ENCODE results near the gene TNRC6A.
"Not testable (repeated sequence)": the region's sequence is repeated elsewhere in the genome, so short reads cannot be mapped to it uniquely, and the experiment has no call there.

The TNRC6A gene

GRCh38 chr16:24741862-24742261, 12.4 kb downstream of the TNRC6A start:
- H3K4me3 ChIP-seq (ENCODE audit: low read length, poor library complexity, severe bottlenecking) = no peak overlapping the region
- peaks cover 95% of the 10 kb centered on the region for H4K20me1 ChIP-seq (ENCODE audit: insufficient read depth, low read length, poor library complexity, severe bottlenecking)
- H3K36me3 ChIP-seq (ENCODE audit: insufficient read depth, low read length) = peaks cover 10% of the 10 kb centered on the region; the same call in 1 of the 2 replicates
- no peaks in the 10 kb centered on the region for H3K27me3 ChIP-seq (ENCODE audit: insufficient read depth, low read length, poor library complexity, severe bottlenecking)
- H3K9ac ChIP-seq (ENCODE audit: low read depth, low read length, poor library complexity, severe bottlenecking) = no peak overlapping the region
- no peaks in the 10 kb centered on the region for H3K9me2 ChIP-seq (replicated peaks; ENCODE audit: low read depth, low read length)
- no peak overlapping the region for H3K4me2 ChIP-seq (ENCODE audit: low read depth, low read length, poor library complexity, severe bottlenecking)
- no peak for TF ChIP-seq CTCF (conservative IDR thresholded peaks at IDR 0.05; ENCODE audit: low read length)
- no peak for TF ChIP-seq EZH2phosphoT487 (IDR thresholded peaks at IDR 0.05; ENCODE audit: borderline replicate concordance)
- H3K79me2 ChIP-seq (ENCODE audit: insufficient read depth, low read length) = peaks cover 100% of the 10 kb centered on the region
- no peaks in the 10 kb centered on the region for H3K9me3 ChIP-seq (ENCODE audit: insufficient read depth, low read depth, low read length)
- peaks cover 20% of the 10 kb centered on the region for H3K4me1 ChIP-seq (ENCODE audit: insufficient read depth, low read length, poor library complexity, severe bottlenecking)
- no peak overlapping the region for H2AFZ ChIP-seq (ENCODE audit: low read length)
- H3F3A ChIP-seq (ENCODE audit: low read depth) = no peaks in the 10 kb centered on the region

GRCh38 chr16:24742610-24743009, 13.2 kb downstream of the TNRC6A start:
- not testable (repeated sequence) for H3K9ac ChIP-seq (ENCODE audit: low read depth, low read length, poor library complexity, severe bottlenecking); H3K4me2 ChIP-seq (ENCODE audit: low read depth, low read length, poor library complexity, severe bottlenecking); H3K36me3 ChIP-seq (ENCODE audit: insufficient read depth, low read length); H3K4me3 ChIP-seq (ENCODE audit: low read length, poor library complexity, severe bottlenecking); H3K27me3 ChIP-seq (ENCODE audit: insufficient read depth, low read length, poor library complexity, severe bottlenecking); H3K9me3 ChIP-seq (ENCODE audit: insufficient read depth, low read depth, low read length); H2AFZ ChIP-seq (ENCODE audit: low read length); H3K9me2 ChIP-seq (replicated peaks; ENCODE audit: low read depth, low read length); H3F3A ChIP-seq (ENCODE audit: low read depth)
- H4K20me1 ChIP-seq (ENCODE audit: insufficient read depth, low read length, poor library complexity, severe bottlenecking) = peaks cover 95% of the 10 kb centered on the region
- H3K79me2 ChIP-seq (ENCODE audit: insufficient read depth, low read length) = peaks cover 100% of the 10 kb centered on the region
- peaks cover 13% of the 10 kb centered on the region for H3K4me1 ChIP-seq (ENCODE audit: insufficient read depth, low read length, poor library complexity, severe bottlenecking)

- peaks cover 22% of the 10 kb centered on the region for H3K4me1 ChIP-seq (ENCODE audit: insufficient read depth, low read length, poor library complexity, severe bottlenecking)
- H3K79me2 ChIP-seq (ENCODE audit: insufficient read depth, low read length) = peaks cover 100% of the 10 kb centered on the region
- no peak overlapping the region for H3K9ac ChIP-seq (ENCODE audit: low read depth, low read length, poor library complexity, severe bottlenecking)
- H3K9me3 ChIP-seq (ENCODE audit: insufficient read depth, low read depth, low read length) = no peaks in the 10 kb centered on the region
- H3K27me3 ChIP-seq (ENCODE audit: insufficient read depth, low read length, poor library complexity, severe bottlenecking) = no peaks in the 10 kb centered on the region
- no peak overlapping the region for H2AFZ ChIP-seq (ENCODE audit: low read length)
- H3F3A ChIP-seq (ENCODE audit: low read depth) = no peaks in the 10 kb centered on the region
- H3K4me3 ChIP-seq (ENCODE audit: low read length, poor library complexity, severe bottlenecking) = no peak overlapping the region
- TF ChIP-seq EZH2phosphoT487 (IDR thresholded peaks at IDR 0.05; ENCODE audit: borderline replicate concordance) (no peak), CTCF (conservative IDR thresholded peaks at IDR 0.05; ENCODE audit: low read length) (no peak)
- H3K4me2 ChIP-seq (ENCODE audit: low read depth, low read length, poor library complexity, severe bottlenecking) = peak overlapping the region; percentile 10
- peaks cover 10% of the 10 kb centered on the region; the same call in 1 of the 2 replicates for H3K36me3 ChIP-seq (ENCODE audit: insufficient read depth, low read length)
- H3K9me2 ChIP-seq (replicated peaks; ENCODE audit: low read depth, low read length) = no peaks in the 10 kb centered on the region
- peaks cover 93% of the 10 kb centered on the region for H4K20me1 ChIP-seq (ENCODE audit: insufficient read depth, low read length, poor library complexity, severe bottlenecking)
These were observed 15.9 kb downstream of the TNRC6A start for GRCh38 chr16:24745391-24745790.

- H3F3A ChIP-seq (ENCODE audit: low read depth) = no peaks in the 10 kb centered on the region
- no peak overlapping the region for H3K4me2 ChIP-seq (ENCODE audit: low read depth, low read length, poor library complexity, severe bottlenecking)
- no peaks in the 10 kb centered on the region for H3K9me3 ChIP-seq (ENCODE audit: insufficient read depth, low read depth, low read length)
- TF ChIP-seq EZH2phosphoT487 (IDR thresholded peaks at IDR 0.05; ENCODE audit: borderline replicate concordance) (no peak), CTCF (conservative IDR thresholded peaks at IDR 0.05; ENCODE audit: low read length) (no peak)
- no peak overlapping the region for H3K4me3 ChIP-seq (ENCODE audit: low read length, poor library complexity, severe bottlenecking)
- H4K20me1 ChIP-seq (ENCODE audit: insufficient read depth, low read length, poor library complexity, severe bottlenecking) = peaks cover 93% of the 10 kb centered on the region
- peaks cover 10% of the 10 kb centered on the region; the same call in 1 of the 2 replicates for H3K36me3 ChIP-seq (ENCODE audit: insufficient read depth, low read length)
- no peaks in the 10 kb centered on the region for H3K9me2 ChIP-seq (replicated peaks; ENCODE audit: low read depth, low read length)
- H3K9ac ChIP-seq (ENCODE audit: low read depth, low read length, poor library complexity, severe bottlenecking) = no peak overlapping the region
- no peak overlapping the region for H2AFZ ChIP-seq (ENCODE audit: low read length)
- no peaks in the 10 kb centered on the region for H3K27me3 ChIP-seq (ENCODE audit: insufficient read depth, low read length, poor library complexity, severe bottlenecking)
- peaks cover 18% of the 10 kb centered on the region for H3K4me1 ChIP-seq (ENCODE audit: insufficient read depth, low read length, poor library complexity, severe bottlenecking)
- peaks cover 100% of the 10 kb centered on the region for H3K79me2 ChIP-seq (ENCODE audit: insufficient read depth, low read length)
These were observed 16.3 kb downstream of the TNRC6A start for GRCh38 chr16:24745791-24746190.
